Adrenal gland (tissue), 12 donors: ENCODE results near the gene MRAP2. TPM values are rescaled to one million over a fixed set of nuclear protein-coding genes. Genes with fewer than 3 reads are reported as not detected.

Experiments used
- DNase-seq, 7 donors: peaks; one replicate each; pipeline ENCODE4 v3.0.0-alpha.2; 2019 to 2020
- H3K27ac ChIP-seq, 5 donors: fragments of 200-600 bp; sonication (generic) in 4 of 5; 1 replicate in 3 of 5; 2 replicates in 2 of 5; pipeline versions ENCODE4 v1.5.1 to v1.8.0; 2016 to 2020; ENCODE audit warnings: mild to moderate bottlenecking in 1 of 5
- H3K27me3 ChIP-seq: fragments of 200-600 bp; 2 replicates; pipeline ENCODE4 v1.8.0; 2021
- H3K36me3 ChIP-seq, 2 donors: fragments of 200-600 bp; replicated peaks in 1 of 2; 1 replicate in 1 of 2; 2 replicates in 1 of 2; pipeline versions ENCODE4 v1.5.1 to v1.8.0; 2018 to 2022
- H3K4me1 ChIP-seq, 2 donors: fragments of 200-600 bp; replicated peaks in 1 of 2; 1 replicate in 1 of 2; 2 replicates in 1 of 2; pipeline versions ENCODE4 v1.5.1 to v1.8.0; 2018 to 2021
- H3K4me3 ChIP-seq, 4 donors: fragments of 200-600 bp; sonication (generic) in 3 of 4; one replicate each; pipeline ENCODE4 v1.5.1; 2016 to 2018
- H3K9me3 ChIP-seq, 3 donors: fragments of 200-600 bp; sonication (generic) in 1 of 3; replicated peaks in 1 of 3; 1 replicate in 2 of 3; 2 replicates in 1 of 3; pipeline versions ENCODE4 v1.5.1 to v1.8.0; 2016 to 2021
- POLR2A ChIP-seq, 2 donors: fragments of 450-650 bp; IDR thresholded peaks; one replicate each; pipeline ENCODE4 v1.6.1; 2017; ENCODE audit warnings: antibody characterized with exemption in 2 of 2, mild to moderate bottlenecking in 2 of 2, moderate library complexity in 1 of 2
- WGBS, 4 donors: extraction: QIAGEN DNeasy Blood & Tissue Kit in 2 of 4; methylation state at CpG; one replicate each; pipeline versions ENCODE4 v1.1.5 to v1.1.7; 2013 to 2017; 5-methylcytosine and 5-hydroxymethylcytosine counted together
- intact Hi-C, 2 donors: fragments of 100-400 bp; cut with DNase I; formaldehyde crosslinking; loops; one replicate each; pipeline versions ENCODE4 v1.14.1 to v1.15.0; 2022 to 2023
- polyA plus RNA-seq, 3 donors: library from polyadenylated mRNA; stranded (reverse); fragments of 200-250 nt in 2 of 3; fragments of 350-450 nt in 1 of 3; fragmentation: Illumina TruSeq in 1 of 3; extraction: RNeasy Lipid Tissue Mini Kit (QIAGEN cat#74804) in 1 of 3; gene quantifications; one replicate each; pipeline ENCODE4 v1.2.3, GENCODE V29; 2013 to 2014
- total RNA-seq, 9 donors: library from RNA; depleted of rRNA in 4 of 9; stranded (reverse); fragments of >200 nt in 4 of 9; fragments of 120-200 nt in 1 of 9; fragmentation: NEBNext Ultra II Directional in 1 of 9; extraction: Animal tissue kit (Norgen Biotek cat#: 25700) in 1 of 9; gene quantifications; one replicate each; pipeline versions ENCODE4 v1.1.0 to v1.2.4, GENCODE V29; 2013 to 2023
- TF ChIP-seq, protein P1 (sequence below), 6 experiments: fragments of 450-650 bp in 4 of 6; fragments of 200-600 bp in 2 of 6; sonication (generic) in 1 of 6; IDR thresholded peaks; 1 replicate in 5 of 6; 2 replicates in 1 of 6; pipeline versions ENCODE4 v1.5.1 to v1.8.0; 2016 to 2021; ENCODE audit warnings: antibody characterized with exemption in 6 of 6, mild to moderate bottlenecking in 2 of 6, moderate library complexity in 1 of 6
- donor health status: healthy with polysubstance abuse.
- donor health status: Bipolar disorder and iron deficiency.
- donor health status: DM: yes; HTN: yes; CAD: no.
- donor health status: DM: no; HTN: no; CAD: no.
- donor health status: DM: no; HTN: no; CAD: no.
- donor health status: DM: yes; HTN: yes; CAD: no.

The MRAP2 gene
- total and polyA plus RNA-seq, 12 donors: 0.36 to 9.5 (median 3.1) TPM

DNA sequence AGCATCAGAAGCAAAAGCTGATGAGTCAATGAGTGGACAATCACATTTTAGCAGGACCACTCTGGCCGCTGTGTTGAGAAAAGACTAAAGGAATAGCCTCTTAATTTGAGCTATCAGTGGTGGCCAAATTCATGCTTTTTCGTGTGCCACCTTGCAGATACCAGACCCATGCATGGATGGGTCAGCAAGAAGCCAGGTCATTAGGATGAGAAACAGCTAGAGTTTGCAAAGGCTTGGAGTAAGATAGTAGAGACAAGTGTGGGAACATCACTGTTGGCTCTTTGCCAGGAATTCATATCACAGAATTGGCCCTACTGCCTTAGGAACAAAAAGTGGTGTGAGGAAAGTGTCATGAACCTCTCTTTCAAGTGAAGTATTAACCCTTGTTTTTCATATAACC lies 25.5 kb downstream of the MRAP2 start:
- Histone ChIP-seq H3K4me3 (no peak overlapping the region), H3K4me1 (peaks cover 0 to 10% of the 10 kb centered on the region in 2 donors), H3K27me3 (no peaks in the 10 kb centered on the region), H3K9me3 (no peaks in the 10 kb centered on the region), H3K36me3 (no peaks in the 10 kb centered on the region), H3K27ac (peak overlapping the region in 1 of 5 donors; percentile 29)
- intact Hi-C loops: no loop called here
- WGBS, 4 donors: 76 to 86% (median 84%) methylated on average over 2 of the region's 2 CpGs
- TF ChIP-seq POLR2A (IDR thresholded peaks at IDR 0.05): no peak
- TF ChIP-seq, protein P1, sequence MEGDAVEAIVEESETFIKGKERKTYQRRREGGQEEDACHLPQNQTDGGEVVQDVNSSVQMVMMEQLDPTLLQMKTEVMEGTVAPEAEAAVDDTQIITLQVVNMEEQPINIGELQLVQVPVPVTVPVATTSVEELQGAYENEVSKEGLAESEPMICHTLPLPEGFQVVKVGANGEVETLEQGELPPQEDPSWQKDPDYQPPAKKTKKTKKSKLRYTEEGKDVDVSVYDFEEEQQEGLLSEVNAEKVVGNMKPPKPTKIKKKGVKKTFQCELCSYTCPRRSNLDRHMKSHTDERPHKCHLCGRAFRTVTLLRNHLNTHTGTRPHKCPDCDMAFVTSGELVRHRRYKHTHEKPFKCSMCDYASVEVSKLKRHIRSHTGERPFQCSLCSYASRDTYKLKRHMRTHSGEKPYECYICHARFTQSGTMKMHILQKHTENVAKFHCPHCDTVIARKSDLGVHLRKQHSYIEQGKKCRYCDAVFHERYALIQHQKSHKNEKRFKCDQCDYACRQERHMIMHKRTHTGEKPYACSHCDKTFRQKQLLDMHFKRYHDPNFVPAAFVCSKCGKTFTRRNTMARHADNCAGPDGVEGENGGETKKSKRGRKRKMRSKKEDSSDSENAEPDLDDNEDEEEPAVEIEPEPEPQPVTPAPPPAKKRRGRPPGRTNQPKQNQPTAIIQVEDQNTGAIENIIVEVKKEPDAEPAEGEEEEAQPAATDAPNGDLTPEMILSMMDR (IDR thresholded peaks at IDR 0.05): no peak
- no peak for DNase-seq

DNA sequence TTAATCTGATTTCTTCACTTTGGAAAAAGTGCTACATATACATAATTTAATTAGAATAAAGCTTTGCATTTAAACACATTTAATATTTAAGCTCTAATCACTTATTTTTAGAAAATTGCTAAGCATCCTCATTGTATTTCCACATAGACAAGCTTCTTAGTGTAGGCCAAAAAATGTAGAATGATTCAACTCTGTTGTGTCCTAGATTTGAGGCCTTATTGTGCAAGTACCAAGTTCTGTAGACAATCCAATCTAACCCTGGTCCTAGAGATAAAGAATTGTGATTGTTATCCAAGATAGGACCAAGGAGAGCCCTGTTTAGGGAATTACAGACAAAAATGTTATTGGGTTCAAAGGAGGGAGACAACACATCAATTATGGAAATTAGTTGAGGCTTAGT lies 27.6 kb downstream of the MRAP2 start:
- Histone ChIP-seq H3K27ac (no peak overlapping the region), H3K9me3 (no peaks in the 10 kb centered on the region), H3K36me3 (no peaks in the 10 kb centered on the region), H3K4me1 (peaks cover 0 to 10% of the 10 kb centered on the region in 2 donors), H3K27me3 (no peaks in the 10 kb centered on the region), H3K4me3 (no peak overlapping the region)
- intact Hi-C loops: no loop called here
- DNase-seq: no peak
- TF ChIP-seq POLR2A (IDR thresholded peaks at IDR 0.05): no peak
- TF ChIP-seq, protein P1 (IDR thresholded peaks at IDR 0.05): no peak

DNA sequence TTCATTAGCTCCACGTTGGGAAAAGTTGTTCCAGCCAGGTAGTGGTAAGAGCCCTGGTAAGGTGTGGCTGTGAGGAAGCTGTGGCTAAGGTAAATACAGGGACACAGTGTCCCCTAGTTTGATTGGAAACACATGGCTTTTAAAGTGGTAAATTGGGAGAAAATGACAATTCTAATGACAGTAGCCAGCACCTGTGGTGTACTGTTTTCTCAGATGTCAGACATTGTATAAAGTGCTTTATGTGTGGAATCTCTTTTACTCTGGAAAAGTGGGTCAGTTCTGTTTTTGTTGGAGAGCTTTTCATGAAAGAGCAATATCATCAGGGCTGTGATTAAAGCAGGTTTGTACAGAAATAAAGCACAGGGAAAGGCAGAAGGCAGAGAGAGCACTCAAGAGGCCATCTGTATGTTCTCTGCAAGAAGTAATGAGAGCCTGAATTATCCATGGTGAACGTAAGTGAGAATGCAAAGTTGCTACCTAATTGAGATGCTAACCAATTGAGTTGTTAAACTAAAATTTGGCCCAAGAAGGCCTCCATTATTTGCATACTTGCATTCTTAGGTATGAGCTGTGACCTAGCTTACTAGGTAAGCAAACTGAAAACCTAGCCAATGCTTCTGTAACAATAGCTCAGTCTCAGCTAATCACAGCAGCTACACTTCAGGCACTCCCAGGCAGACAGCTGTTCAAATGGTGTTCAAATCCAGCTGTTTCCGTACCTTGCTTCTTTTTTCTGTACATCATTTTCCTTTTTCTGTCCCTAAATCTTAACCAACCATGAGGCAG lies 28.2 kb downstream of the MRAP2 start:
- intact Hi-C loops: no loop called here
- H3K27me3 ChIP-seq: no peaks in the 10 kb centered on the region
- H3K27ac ChIP-seq: peak overlapping the region in 1 of 5 donors; percentile 14
- WGBS, 4 donors: 55 to 66% (median 60%) methylated on average over 3 of the region's 3 CpGs
- H3K36me3 ChIP-seq: no peaks in the 10 kb centered on the region
- H3K4me3 ChIP-seq: no peak overlapping the region
- DNase-seq: no peak
- H3K9me3 ChIP-seq: no peaks in the 10 kb centered on the region
- H3K4me1 ChIP-seq: peaks cover 0 to 5% of the 10 kb centered on the region in 2 donors
- TF ChIP-seq POLR2A (IDR thresholded peaks at IDR 0.05): no peak
- TF ChIP-seq, protein P1 (IDR thresholded peaks at IDR 0.05): no peak

DNA sequence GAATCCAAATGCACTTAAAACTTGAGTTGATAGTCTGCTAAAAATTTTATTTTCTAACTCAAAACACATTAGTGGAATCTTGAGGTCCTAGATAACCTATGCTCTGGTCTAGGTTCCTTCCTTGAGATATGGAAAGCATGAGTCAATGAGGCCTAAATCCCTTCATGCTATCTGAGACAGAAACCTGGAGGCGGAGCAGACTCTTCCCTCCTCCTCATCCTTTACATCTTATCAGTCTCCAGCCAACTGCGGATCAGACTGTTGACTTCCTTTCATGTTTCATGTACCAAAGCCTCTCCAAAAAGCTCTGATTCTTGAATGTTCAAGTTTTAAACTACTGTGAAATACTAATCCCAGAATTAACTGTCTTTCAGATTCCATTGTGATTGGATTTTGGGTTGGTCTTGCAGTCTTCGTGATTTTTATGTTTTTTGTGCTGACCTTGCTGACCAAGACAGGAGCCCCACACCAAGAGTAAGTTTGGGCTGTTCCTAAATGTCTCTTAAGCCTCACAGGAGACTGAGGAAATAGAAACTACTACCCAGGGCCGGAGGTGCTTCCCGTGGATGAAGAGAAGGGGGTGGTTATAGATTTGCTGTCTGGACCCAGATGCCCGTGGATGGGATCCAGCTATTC lies 29.1 kb downstream of the MRAP2 start:
- 70 to 77% (median 74%) methylated on average over 6 of the region's 6 CpGs for WGBS, 4 donors
- TF ChIP-seq, protein P1 (IDR thresholded peaks at IDR 0.05): no peak
- TF ChIP-seq POLR2A (IDR thresholded peaks at IDR 0.05): no peak
- Histone ChIP-seq H3K36me3 (no peaks in the 10 kb centered on the region), H3K27me3 (no peaks in the 10 kb centered on the region), H3K27ac (no peak overlapping the region), H3K4me3 (no peak overlapping the region), H3K9me3 (no peaks in the 10 kb centered on the region), H3K4me1 (peaks cover 0 to 5% of the 10 kb centered on the region in 2 donors)
- intact Hi-C loops: no loop called here
- no peak for DNase-seq
